HG03460 (cell line): ENCODE results near the gene PXN.

Experiments used
- ATAC-seq: cut with Tn5 transposase; IDR thresholded peaks from one replicate; pipeline ENCODE4 v1.9.1; 2021; ENCODE audit not compliant: unreplicated experiment

Gene PXN

GRCh38 chr12:120181991-120182631, 83.4 kb downstream of the PXN start:
- ATAC-seq = no peak

GRCh38 chr12:120180975-120181374, 84.6 kb downstream of the PXN start:
- ATAC-seq = no peak

- no peak for ATAC-seq
Observed at GRCh38 chr12:120175537-120175936, 90.0 kb downstream of the PXN start.

- no peak for ATAC-seq
Observed at GRCh38 chr12:120175062-120175461, 90.5 kb downstream of the PXN start.

GRCh38 chr12:120172053-120172452, 93.5 kb downstream of the PXN start:
- no peak for ATAC-seq

GRCh38 chr12:120170631-120171030, 94.9 kb downstream of the PXN start:
- no peak for ATAC-seq

- ATAC-seq = no peak
Observed at GRCh38 chr12:120169946-120170345, 95.6 kb downstream of the PXN start.

GRCh38 chr12:120168337-120168736, 97.2 kb downstream of the PXN start:
- ATAC-seq = no peak

- ATAC-seq = no peak
Observed at GRCh38 chr12:120167529-120168095, 97.9 kb downstream of the PXN start.

- no peak for ATAC-seq
Observed at GRCh38 chr12:120164293-120164692, 101.2 kb downstream of the PXN start.

GRCh38 chr12:120162763-120163162, 102.8 kb downstream of the PXN start:
- ATAC-seq = no peak

- ATAC-seq = no peak
Observed at GRCh38 chr12:120161852-120162251, 103.7 kb downstream of the PXN start.
